GM19463 (cell line): ENCODE data around the gene RNF17.
A peak's percentile ranks its signal among the peaks of the same experiment; 100 is the strongest.

Experiments used
- ATAC-seq: cut with Tn5 transposase; IDR thresholded peaks from one replicate; pipeline ENCODE4 v1.9.1; 2021; ENCODE audit warnings: mild to moderate bottlenecking, moderate library complexity; ENCODE audit not compliant: unreplicated experiment

Gene RNF17

GRCh38 chr13:24894277-24894971 is 130.5 kb downstream of the RNF17 start:
- no peak for ATAC-seq

- ATAC-seq, result no peak
These were observed 131.0 kb downstream of the RNF17 start for GRCh38 chr13:24894972-24895300.

GRCh38 chr13:24896061-24896460 is 132.1 kb downstream of the RNF17 start:
- no peak for ATAC-seq

GRCh38 chr13:24897293-24897692 is 133.3 kb downstream of the RNF17 start:
- ATAC-seq, result no peak

- ATAC-seq, result no peak
These were observed 135.6 kb downstream of the RNF17 start for GRCh38 chr13:24899601-24900000.

- ATAC-seq, result peak; percentile 61
These were observed 136.5 kb downstream of the RNF17 start for GRCh38 chr13:24900507-24900906.

GRCh38 chr13:24905242-24905641 is 141.3 kb downstream of the RNF17 start:
- no peak for ATAC-seq

GRCh38 chr13:24906268-24906667 is 142.3 kb downstream of the RNF17 start:
- ATAC-seq, result no peak

GRCh38 chr13:24910502-24911132 is 146.6 kb downstream of the RNF17 start:
- no peak for ATAC-seq

GRCh38 chr13:24911133-24911908 is 147.4 kb downstream of the RNF17 start:
- no peak for ATAC-seq

GRCh38 chr13:24916464-24916863 is 152.5 kb downstream of the RNF17 start:
- ATAC-seq, result no peak

- ATAC-seq, result no peak
These were observed 157.0 kb downstream of the RNF17 start for GRCh38 chr13:24921003-24921402.

GRCh38 chr13:24921881-24922280 is 157.9 kb downstream of the RNF17 start:
- ATAC-seq, result no peak

GRCh38 chr13:24922387-24922744 is 158.4 kb downstream of the RNF17 start:
- ATAC-seq, result no peak

- ATAC-seq, result peak; percentile 93
These were observed 159.0 kb downstream of the RNF17 start for GRCh38 chr13:24922745-24923591.

- no peak for ATAC-seq
These were observed 161.6 kb downstream of the RNF17 start for GRCh38 chr13:24925318-24926231.

GRCh38 chr13:24927810-24928404 is 163.9 kb downstream of the RNF17 start:
- ATAC-seq, result no peak

- no peak for ATAC-seq
These were observed 165.2 kb downstream of the RNF17 start for GRCh38 chr13:24929196-24929595.
